ENCODE results near the gene STOM.
"Not testable (repeated sequence)": the region's sequence is repeated elsewhere in the genome, so short reads cannot be mapped to it uniquely, and the experiment has no call there.

The STOM gene

GRCh38 chr9:121369595-121370265, at the start of gene STOM:
TSS of gene STOM (minus strand) at chr9:121370250. CDS start at chr9:121370187, 63 bp downstream.
- no peak for DNase-seq

GRCh38 chr9:121411993-121412392, 41.9 kb upstream of the STOM start:
- DNase-seq: no peak

- DNase-seq: no peak
Measured at GRCh38 chr9:121405899-121406298, 35.8 kb upstream of the STOM start.

GRCh38 chr9:121404906-121405305, 34.9 kb upstream of the STOM start:
- no peak for DNase-seq

- DNase-seq: no peak
Measured at GRCh38 chr9:121399883-121400607, 30.0 kb upstream of the STOM start.

- no peak for DNase-seq
Measured at GRCh38 chr9:121399126-121399882, 29.3 kb upstream of the STOM start.

- no peak for DNase-seq
Measured at GRCh38 chr9:121398374-121398773, 28.3 kb upstream of the STOM start.

- DNase-seq: not testable (repeated sequence)
Measured at GRCh38 chr9:121397277-121397676, 27.2 kb upstream of the STOM start.

- DNase-seq: no peak
Measured at GRCh38 chr9:121395558-121395957, 25.5 kb upstream of the STOM start.

GRCh38 chr9:121394292-121394691, 24.2 kb upstream of the STOM start:
- no peak for DNase-seq

- DNase-seq: no peak
Measured at GRCh38 chr9:121393318-121393717, 23.3 kb upstream of the STOM start.

GRCh38 chr9:121390372-121390771, 20.3 kb upstream of the STOM start:
- no peak for DNase-seq

- DNase-seq: no peak
Measured at GRCh38 chr9:121388140-121388905, 18.3 kb upstream of the STOM start.

GRCh38 chr9:121386442-121387175, 16.6 kb upstream of the STOM start:
- DNase-seq: no peak

GRCh38 chr9:121383715-121384114, 13.7 kb upstream of the STOM start:
- DNase-seq: no peak

- DNase-seq: no peak
Measured at GRCh38 chr9:121380846-121381245, 10.8 kb upstream of the STOM start.

GRCh38 chr9:121376214-121376830, 6.3 kb upstream of the STOM start:
- no peak for DNase-seq

GRCh38 chr9:121373011-121373729, 3.1 kb upstream of the STOM start:
- no peak for DNase-seq

GRCh38 chr9:121372239-121373010, 2.4 kb upstream of the STOM start:
- DNase-seq: no peak

GRCh38 chr9:121371495-121372061, 1.5 kb upstream of the STOM start:
- no peak for DNase-seq

Measured in activated effector memory CD4-positive, alpha-beta T cell treated with anti-CD3 and anti-CD28 coated beads, Interleukin-2, amount 50 U/mL, for 16 hours (primary cell).